AG09319 (cell line): ENCODE results near the gene CDH12.

Source experiments
- DNase-seq: peaks from one replicate; pipeline ENCODE4 v3.0.0-alpha.2; 2010; ENCODE audit warnings: low read depth; ENCODE audit errors: extremely low read depth
- CTCF ChIP-seq: IDR thresholded peaks from 2 replicates; pipeline ENCODE4 v1.5.1; 2011; ENCODE audit warnings: low read depth, mild to moderate bottlenecking, inconsistent platforms, low read length, moderate library complexity

Gene CDH12

GRCh38 chr5:21739096-21739495 is 1114.0 kb downstream of the CDH12 start:
- TF ChIP-seq CTCF: no peak
- DNase-seq: no peak

- TF ChIP-seq CTCF: no peak
- no peak for DNase-seq
Observed at GRCh38 chr5:21723500-21723899, 1129.6 kb downstream of the CDH12 start.

- TF ChIP-seq CTCF: no peak
- DNase-seq: no peak
Observed at GRCh38 chr5:21711866-21712758, 1141.0 kb downstream of the CDH12 start.

GRCh38 chr5:21709770-21710169 is 1143.4 kb downstream of the CDH12 start:
- no peak for TF ChIP-seq CTCF
- no peak for DNase-seq

GRCh38 chr5:21704974-21705668 is 1148.0 kb downstream of the CDH12 start:
- no peak for TF ChIP-seq CTCF
- no peak for DNase-seq

GRCh38 chr5:21701317-21701716 is 1151.8 kb downstream of the CDH12 start:
- DNase-seq: no peak
- no peak for TF ChIP-seq CTCF
